ENCODE results near the gene RBBP4.
"Not testable (repeated sequence)": the region's sequence is repeated elsewhere in the genome, so short reads cannot be mapped to it uniquely, and the experiment has no call there.

RBBP4 gene

GRCh38 chr1:32693455-32694174, 42.6 kb downstream of the RBBP4 start:
- DNase-seq (ENCODE audit: low read depth) = no peak

- peak; percentile 75 for DNase-seq (ENCODE audit: low read depth)
These were observed 44.3 kb downstream of the RBBP4 start for GRCh38 chr1:32695098-32695904.

DNA sequence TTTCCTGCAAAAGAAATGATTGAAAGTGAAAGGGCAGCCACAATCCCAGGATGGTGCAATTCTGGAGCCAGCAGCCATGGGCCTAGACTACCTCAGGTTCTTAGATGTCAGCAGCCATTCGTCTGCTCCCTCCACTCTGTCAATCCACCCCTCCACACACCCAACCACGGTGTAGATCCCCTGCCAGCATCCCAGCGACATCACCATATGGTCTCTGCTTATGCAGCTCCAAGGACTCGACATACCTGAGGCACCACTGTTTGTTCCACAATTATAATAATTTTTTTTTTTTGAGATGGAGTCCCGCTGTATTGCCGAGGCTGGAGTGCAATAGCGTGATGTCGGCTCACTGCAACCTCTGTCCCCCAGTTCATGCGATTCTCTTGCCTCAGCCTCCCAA, 45.0 kb downstream of the RBBP4 start:
- DNase-seq (ENCODE audit: low read depth) = no peak

GRCh38 chr1:32696996-32697395, 46.0 kb downstream of the RBBP4 start:
- not testable (repeated sequence) for DNase-seq (ENCODE audit: low read depth)

- no peak for DNase-seq (ENCODE audit: low read depth)
These were observed 50.5 kb downstream of the RBBP4 start for GRCh38 chr1:32701421-32701911.

GRCh38 chr1:32701951-32702598, 51.1 kb downstream of the RBBP4 start:
- peak; percentile 39 for DNase-seq (ENCODE audit: low read depth)

GRCh38 chr1:32702599-32703478, 51.8 kb downstream of the RBBP4 start, which contains the start of gene SYNC:
Gene SYNC (minus strand): TSS chr1:32702770. CDS start chr1:32702660, 110 bp downstream.
- DNase-seq (ENCODE audit: low read depth) = peak; percentile 68

DNA sequence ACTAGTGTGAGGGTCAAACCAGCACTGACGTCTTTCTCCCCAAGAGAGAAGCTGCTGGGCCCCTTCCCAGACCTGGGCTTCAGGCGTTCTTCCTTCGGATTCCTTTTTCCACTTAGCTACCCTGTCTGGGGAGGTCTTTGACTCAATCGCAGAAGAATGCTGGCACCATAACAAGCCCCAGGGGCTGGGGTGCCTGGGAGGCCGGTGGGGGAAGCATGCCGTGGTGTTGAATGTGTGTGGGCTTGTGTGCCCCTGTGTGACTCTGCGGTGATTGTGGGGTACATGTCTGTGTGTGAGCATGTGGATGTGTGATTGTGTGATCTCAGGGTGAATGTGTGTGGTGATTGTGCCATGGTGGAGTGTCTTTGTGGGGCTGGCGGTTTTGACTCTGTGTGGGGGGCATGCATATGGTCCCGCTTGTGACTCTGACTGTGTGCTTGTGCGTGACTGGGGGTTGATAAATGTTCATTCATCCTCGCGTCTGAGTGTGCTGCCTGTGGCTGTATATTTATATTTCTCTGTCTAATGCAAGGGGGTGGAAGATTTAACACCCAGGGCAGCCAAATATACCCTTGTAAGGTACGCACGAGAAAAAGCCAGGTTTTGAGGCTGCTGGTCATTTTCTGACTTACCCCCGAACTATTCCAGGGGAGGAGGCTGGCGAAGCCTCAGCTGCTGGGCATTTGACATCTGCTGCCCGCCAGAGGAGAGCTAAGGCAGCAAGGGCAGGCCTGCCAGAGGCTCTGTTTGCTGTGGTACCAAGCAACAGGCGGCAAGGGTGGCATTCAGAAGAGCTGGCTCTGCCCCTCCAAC, 52.7 kb downstream of the RBBP4 start:
- DNase-seq (ENCODE audit: low read depth) = peak; percentile 93

- DNase-seq (ENCODE audit: low read depth) = no peak
These were observed 54.5 kb downstream of the RBBP4 start for GRCh38 chr1:32705516-32705915.

DNA sequence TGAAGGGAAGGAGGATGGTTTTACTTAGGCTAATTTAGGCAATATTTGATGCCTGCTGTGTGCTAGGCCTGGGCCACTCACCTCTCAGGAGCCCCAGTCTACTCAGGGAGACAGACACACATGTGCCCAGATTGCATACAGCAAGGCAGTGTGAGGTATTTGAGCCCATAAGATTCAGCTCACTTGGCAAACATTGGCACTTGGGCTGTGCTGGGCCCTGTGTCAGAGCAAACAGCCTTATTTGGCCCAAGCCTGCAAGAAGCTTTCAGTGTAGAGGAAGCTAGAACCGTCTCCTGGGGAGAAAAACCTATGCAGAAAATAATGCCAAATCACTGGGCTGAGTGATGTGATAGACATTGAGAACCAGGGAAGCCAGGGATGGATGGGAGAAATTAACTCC, 55.5 kb downstream of the RBBP4 start:
- no peak for DNase-seq (ENCODE audit: low read depth)

DNA sequence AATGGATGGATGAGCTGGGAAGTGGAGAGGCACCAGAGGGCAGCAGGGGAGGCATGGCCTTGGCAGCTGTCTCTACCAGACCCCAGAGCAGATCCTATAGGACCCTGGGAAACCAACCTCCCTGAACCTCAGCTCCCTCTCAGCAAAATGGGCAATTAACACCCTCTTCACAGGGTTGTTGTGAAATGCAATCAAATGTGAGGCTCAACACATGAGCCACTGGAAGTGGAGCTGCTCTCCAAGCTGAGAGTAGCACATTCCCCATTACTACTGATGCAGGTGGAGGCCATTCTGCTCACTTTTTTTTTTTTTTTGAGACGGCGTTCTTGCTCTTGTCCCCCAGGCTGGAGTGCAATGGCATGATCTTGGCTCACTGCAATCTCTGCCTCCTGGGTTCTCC, 58.1 kb downstream of the RBBP4 start:
- DNase-seq (ENCODE audit: low read depth) = no peak

DNA sequence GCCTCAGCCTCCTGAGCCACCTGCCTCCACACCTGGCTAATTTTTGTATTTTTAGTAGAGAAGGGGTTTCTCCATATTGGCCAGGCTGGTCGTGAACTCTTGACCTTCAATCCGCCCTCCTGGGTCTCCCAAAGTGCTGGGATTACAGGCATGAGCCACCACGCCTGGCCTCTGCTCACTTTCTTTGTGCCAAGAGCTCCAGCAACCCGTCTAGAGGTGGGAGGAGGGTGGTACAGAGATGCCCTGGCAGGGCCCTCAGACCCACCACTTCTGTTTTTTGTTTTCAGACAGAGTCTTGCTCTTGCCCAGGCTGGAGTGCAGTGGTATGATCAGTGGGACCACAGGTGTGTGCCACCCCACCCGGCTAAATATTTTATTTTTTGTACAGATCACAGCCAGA, 58.5 kb downstream of the RBBP4 start:
- no peak for DNase-seq (ENCODE audit: low read depth)

GRCh38 chr1:32711221-32711620, 60.2 kb downstream of the RBBP4 start:
- DNase-seq (ENCODE audit: low read depth) = not testable (repeated sequence)

GRCh38 chr1:32713081-32713480, 62.1 kb downstream of the RBBP4 start:
- DNase-seq (ENCODE audit: low read depth) = no peak

GRCh38 chr1:32714277-32714676, 63.3 kb downstream of the RBBP4 start:
- DNase-seq (ENCODE audit: low read depth) = no peak

DNA sequence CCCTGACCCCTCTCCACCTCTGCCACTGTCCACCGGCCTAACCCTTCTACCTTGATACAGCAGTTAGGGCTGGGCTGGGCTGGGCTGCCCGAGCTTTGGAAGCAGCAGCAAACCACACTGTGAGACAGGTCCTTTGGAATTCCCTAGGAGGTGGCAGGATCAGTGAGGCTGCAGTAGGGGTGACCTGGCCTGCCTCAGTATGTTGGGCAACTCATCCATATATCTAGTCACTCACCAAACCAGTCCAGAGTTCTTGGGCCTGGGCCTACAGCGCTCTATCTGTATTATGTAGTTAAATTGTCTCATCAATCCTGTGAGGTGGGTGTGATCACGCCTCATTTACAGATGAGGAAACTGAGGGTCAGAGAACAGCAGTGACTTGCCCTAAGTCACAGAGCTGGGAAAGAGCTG, 64.9 kb downstream of the RBBP4 start:
- peak; percentile 50 for DNase-seq (ENCODE audit: low read depth)

GRCh38 chr1:32716312-32717148, 65.5 kb downstream of the RBBP4 start:
- DNase-seq (ENCODE audit: low read depth) = peak; percentile 29

DNA sequence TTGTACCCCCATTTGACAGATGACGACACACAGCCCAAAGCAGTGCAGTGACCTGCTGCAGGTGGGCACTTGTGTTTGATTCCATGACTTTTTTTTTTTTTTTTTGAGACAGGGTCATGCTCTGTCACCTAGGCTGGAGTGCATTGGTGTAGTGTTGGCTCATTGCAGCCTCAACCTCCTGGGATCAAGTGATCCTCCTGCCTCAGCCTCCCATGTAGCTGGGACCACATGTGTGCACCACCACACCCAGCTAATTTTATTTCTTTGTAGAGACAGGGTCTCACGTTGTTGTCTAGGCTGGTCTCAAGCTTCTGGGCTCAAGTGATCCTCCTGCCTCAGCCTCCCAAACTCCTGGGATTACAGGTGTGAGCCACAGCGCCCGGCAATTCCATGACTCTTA, 66.5 kb downstream of the RBBP4 start:
- DNase-seq (ENCODE audit: low read depth) = no peak

DNA sequence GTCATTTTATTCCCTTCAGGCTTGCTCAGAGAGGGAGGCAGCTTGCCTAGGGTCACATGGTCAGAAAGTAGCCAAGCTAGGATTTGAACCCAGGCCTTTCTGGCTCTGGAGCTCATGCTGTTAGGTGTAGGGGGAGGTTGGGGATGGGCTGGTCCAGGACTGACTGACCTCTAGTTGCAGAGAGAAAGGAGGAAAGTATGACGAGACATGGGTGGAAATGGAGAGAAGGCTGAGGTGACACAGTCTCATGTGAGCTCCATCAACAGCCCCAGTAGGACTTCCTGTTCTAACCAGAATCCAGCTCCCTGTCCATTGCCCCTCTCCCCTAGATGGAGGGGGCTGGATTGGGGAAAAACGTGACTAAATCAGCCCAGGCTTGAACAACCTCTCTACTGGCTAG, 67.0 kb downstream of the RBBP4 start:
- no peak for DNase-seq (ENCODE audit: low read depth)

GRCh38 chr1:32718527-32718926, 67.5 kb downstream of the RBBP4 start:
- no peak for DNase-seq (ENCODE audit: low read depth)
